ENCODE measurements around the gene IFITM10. TPM values are rescaled to one million over a fixed set of nuclear protein-coding genes. Genes with fewer than 3 reads are reported as not detected.

The IFITM10 gene
- total RNA-seq, 1 experiment from 2014 or later: 0.59 TPM

DNA sequence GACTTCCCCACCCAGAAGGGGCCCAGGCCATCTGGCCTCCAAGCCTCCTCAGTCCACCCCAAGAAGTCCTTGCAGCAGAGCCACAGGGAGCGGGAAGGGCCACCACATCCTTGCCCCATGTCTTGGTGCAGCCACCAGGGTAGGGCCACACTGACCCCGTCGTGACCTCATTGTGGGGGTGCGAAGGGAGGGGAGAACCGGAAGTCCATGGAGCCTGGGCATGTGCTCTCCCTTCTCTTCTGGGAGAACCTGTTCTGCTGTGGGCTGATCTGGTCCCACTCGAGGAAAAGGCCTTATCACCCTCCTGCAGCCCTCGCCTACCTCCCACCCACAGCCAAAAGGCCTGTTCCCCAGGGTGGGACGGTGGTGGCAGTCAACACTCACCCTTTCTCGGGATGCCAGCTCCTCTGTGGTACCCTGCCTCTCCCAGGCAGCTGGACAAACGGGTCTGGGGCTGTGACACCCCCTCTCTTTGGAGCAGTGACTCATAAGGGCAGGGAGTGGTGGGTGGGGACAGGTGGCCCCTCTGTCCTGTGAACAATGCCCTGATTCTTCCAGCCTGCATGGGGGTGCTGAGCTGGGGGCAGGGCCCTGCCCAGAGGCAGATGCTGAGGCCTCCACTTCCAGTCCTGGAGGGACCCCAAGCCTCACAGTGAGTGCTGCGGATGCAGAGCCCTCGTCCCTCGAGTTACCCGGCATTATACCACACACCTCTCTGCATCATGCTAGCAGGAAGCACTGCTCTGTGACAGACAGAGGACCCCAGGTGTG, 27.9 kb upstream of the IFITM10 start:
- no CpG with 5 or more reads among the region's 14 CpGs for WGBS (ENCODE audit: extremely low coverage, insufficient read length, low lambda C conversion rate)
- H3K4me1 ChIP-seq (ENCODE audit: insufficient read depth, low read length): no peaks in the 10 kb centered on the region; the same call in 1 of the 2 replicates

More for the DNA sequence above, 27.9 kb upstream of the IFITM10 start:
- Histone ChIP-seq H3K56ac (ENCODE audit: insufficient read length, low read depth, low read length) (no peak overlapping the region), H2BK20ac (ENCODE audit: low read depth, low read length, poor library complexity, severe bottlenecking) (no peak overlapping the region), H3K4me2 (ENCODE audit: insufficient read depth, insufficient read length, low read length) (no peak overlapping the region), H2AFZ (ENCODE audit: low read length) (no peak overlapping the region), H3K23me2 (ENCODE audit: insufficient read length, low read depth, low read length, poor library complexity, severe bottlenecking) (no peaks in the 10 kb centered on the region), H2BK15ac (ENCODE audit: low read depth, low read length) (no peak overlapping the region), H4K5ac (ENCODE audit: insufficient read length, low read depth, low read length) (no peak overlapping the region), H3K79me2 (ENCODE audit: insufficient read depth, low read length) (no peaks in the 10 kb centered on the region), H2AK5ac (ENCODE audit: insufficient read length, low read length) (no peak overlapping the region), H3K27me3 (ENCODE audit: insufficient read depth, low read length) (no peaks in the 10 kb centered on the region), H3K79me1 (ENCODE audit: insufficient read depth, low read depth, low read length, poor library complexity, severe bottlenecking) (no peaks in the 10 kb centered on the region), H4K8ac (replicated peaks; ENCODE audit: insufficient read length, low read depth, low read length) (no peak overlapping the region), H3K18ac (ENCODE audit: insufficient read length, low read depth, low read length) (no peak overlapping the region), H2BK120ac (ENCODE audit: low read depth, low read length, poor library complexity, severe bottlenecking) (no peak overlapping the region), H3K4ac (ENCODE audit: low read depth, low read length) (no peak overlapping the region), H2BK5ac (ENCODE audit: insufficient read length, low read length) (no peak overlapping the region), H4K91ac (ENCODE audit: insufficient read length, low read depth, low read length) (no peak overlapping the region), H2BK12ac (ENCODE audit: insufficient read length, low read depth, low read length) (no peak overlapping the region), H3K9me3 (ENCODE audit: control insufficient read depth, low read depth, low read length) (no peaks in the 10 kb centered on the region), H3K14ac (ENCODE audit: insufficient read depth, low read length) (no peak overlapping the region), H4K20me1 (ENCODE audit: control insufficient read depth, insufficient read depth, insufficient read length) (no peaks in the 10 kb centered on the region), H3K23ac (ENCODE audit: insufficient read length, low read depth, low read length) (no peak overlapping the region), H3K9ac (ENCODE audit: extremely low read depth, insufficient read length, low read length) (no peak overlapping the region), H3T11ph (ENCODE audit: low read length) (no peak overlapping the region), H3K27ac (ENCODE audit: insufficient read length, low read depth, low read length) (no peak overlapping the region)
- no peak for DNase-seq
- no peak for TF ChIP-seq CTCF (conservative IDR thresholded peaks at IDR 0.05)
- Mint-ChIP-seq H3K9me3 (peaks cover 4 to 9% of the 10 kb centered on the region in 2 experiments; a peak in 3 of 5 replicates), H3K27me3 (ENCODE audit: low read depth) (peaks cover 47% of the 10 kb centered on the region), H3K4me1 (peaks cover 13 to 22% of the 10 kb centered on the region in 2 experiments), H3K36me3 (ENCODE audit: insufficient read depth in 1 of 3, low read depth in 3 of 3) (no peaks in the 10 kb centered on the region; a peak in 1 of 7 replicates), H3K4me3 (no peak overlapping the region), H3K27ac (no peak overlapping the region)

All from H9 (cell line).